Left forelimb (tissue), 1 donor: ENCODE measurements around the gene BICD1.
"Not testable (repeated sequence)": the region's sequence is repeated elsewhere in the genome, so short reads cannot be mapped to it uniquely, and the experiment has no call there.

Source experiments
- DNase-seq: peaks from one replicate; pipeline ENCODE4 v3.0.0-alpha.2; 2018; ENCODE audit warnings: low spot score

BICD1 gene

GRCh38 chr12:32248441-32249140, 141.9 kb downstream of the BICD1 start:
- DNase-seq: no peak

- DNase-seq: no peak
Observed at GRCh38 chr12:32249777-32250176, 143.1 kb downstream of the BICD1 start.

GRCh38 chr12:32252199-32253073, 145.8 kb downstream of the BICD1 start:
- DNase-seq: no peak

- DNase-seq: no peak
Observed at GRCh38 chr12:32253154-32253790, 146.6 kb downstream of the BICD1 start.

- no peak for DNase-seq
Observed at GRCh38 chr12:32254260-32254956, 147.8 kb downstream of the BICD1 start.

GRCh38 chr12:32255588-32255987, 148.9 kb downstream of the BICD1 start:
- no peak for DNase-seq

- no peak for DNase-seq
Observed at GRCh38 chr12:32257695-32258496, 151.2 kb downstream of the BICD1 start.

GRCh38 chr12:32260696-32261095, 154.0 kb downstream of the BICD1 start:
- no peak for DNase-seq

- DNase-seq: no peak
Observed at GRCh38 chr12:32261638-32262037, 155.0 kb downstream of the BICD1 start.

GRCh38 chr12:32264961-32265360, 158.3 kb downstream of the BICD1 start:
- no peak for DNase-seq

GRCh38 chr12:32265456-32265855, 158.8 kb downstream of the BICD1 start:
- DNase-seq: no peak

- no peak for DNase-seq
Observed at GRCh38 chr12:32265951-32266350, 159.3 kb downstream of the BICD1 start.

GRCh38 chr12:32266756-32267155, 160.1 kb downstream of the BICD1 start:
- DNase-seq: no peak

GRCh38 chr12:32270818-32271710, 164.4 kb downstream of the BICD1 start:
- no peak for DNase-seq

- no peak for DNase-seq
Observed at GRCh38 chr12:32272465-32272864, 165.8 kb downstream of the BICD1 start.

- DNase-seq: no peak
Observed at GRCh38 chr12:32273063-32273522, 166.4 kb downstream of the BICD1 start.

GRCh38 chr12:32273712-32274111, 167.1 kb downstream of the BICD1 start:
- DNase-seq: no peak

GRCh38 chr12:32274665-32275064, 168.0 kb downstream of the BICD1 start:
- DNase-seq: no peak

GRCh38 chr12:32275520-32275919, 168.9 kb downstream of the BICD1 start:
- DNase-seq: not testable (repeated sequence)

- no peak for DNase-seq
Observed at GRCh38 chr12:32277774-32278173, 171.1 kb downstream of the BICD1 start.
